CD4-positive, CD25-positive, alpha-beta regulatory T cell (primary cell): ENCODE data around the gene ELOVL7. TPM values are rescaled to one million over a fixed set of nuclear protein-coding genes. Genes with fewer than 3 reads are reported as not detected.
"Not testable (repeated sequence)": the region's sequence is repeated elsewhere in the genome, so short reads cannot be mapped to it uniquely, and the experiment has no call there.

Source experiments
- ATAC-seq, 2 donors: fragments of 150-1000 bp; cut with Tn5 transposase; one replicate each; pipeline ENCODE4 v1.10.0; 2021; ENCODE audit warnings: low read depth in 2 of 2, moderate number of reproducible peaks in 2 of 2, moderate library complexity in 1 of 2
- DNase-seq, 3 donors: peaks; one replicate each; pipeline versions ENCODE4 v3.0.0 to v3.0.0-alpha.2; 2012 to 2022; ENCODE audit warnings: mixed read lengths in 1 of 3
- H3K27ac ChIP-seq: one replicate; pipeline ENCODE4 v1.7.0; 2013; ENCODE audit warnings: mild to moderate bottlenecking, low read length; ENCODE audit not compliant: insufficient read depth, poor library complexity, severe bottlenecking
- H3K27me3 ChIP-seq: one replicate; pipeline ENCODE4 v1.7.0; 2013; ENCODE audit warnings: low read length; ENCODE audit not compliant: control insufficient read depth, insufficient read depth
- H3K36me3 ChIP-seq: one replicate; pipeline ENCODE4 v1.7.0; 2013; ENCODE audit warnings: mild to moderate bottlenecking, low read length, moderate library complexity; ENCODE audit not compliant: control insufficient read depth, insufficient read depth
- H3K4me1 ChIP-seq: 2 replicates; pipeline ENCODE4 v1.7.0; 2013; ENCODE audit warnings: mild to moderate bottlenecking, low read length; ENCODE audit not compliant: insufficient read depth, control insufficient read depth, poor library complexity, severe bottlenecking
- H3K4me3 ChIP-seq: one replicate; pipeline ENCODE4 v1.7.0; 2013; ENCODE audit warnings: low read depth, mild to moderate bottlenecking, low read length, moderate library complexity
- H3K9me3 ChIP-seq, 2 experiments: 1 replicate in 1 of 2; 2 replicates in 1 of 2; pipeline ENCODE4 v1.7.0; 2013; ENCODE audit warnings: low read length in 2 of 2, mild to moderate bottlenecking in 1 of 2, moderate library complexity in 1 of 2; ENCODE audit not compliant: control insufficient read depth in 2 of 2
- H3K27ac Mint-ChIP-seq, 3 donors: one replicate each; pipeline ENCODE4 v1.8.0; 2020 to 2022; ENCODE audit warnings: mild to moderate bottlenecking in 3 of 3, mixed read lengths in 3 of 3, moderate library complexity in 2 of 3
- H3K27me3 Mint-ChIP-seq: one replicate; pipeline ENCODE4 v1.8.0; 2022; ENCODE audit warnings: mild to moderate bottlenecking, mixed read lengths
- H3K36me3 Mint-ChIP-seq: one replicate; pipeline ENCODE4 v1.8.0; 2020; ENCODE audit warnings: mixed read lengths
- H3K4me1 Mint-ChIP-seq, 4 donors: one replicate each; pipeline ENCODE4 v1.8.0; 2020 to 2022; ENCODE audit warnings: mixed read lengths in 4 of 4, mild to moderate bottlenecking in 1 of 4
- H3K4me3 Mint-ChIP-seq, 4 donors: one replicate each; pipeline ENCODE4 v1.8.0; 2020 to 2022; ENCODE audit warnings: mild to moderate bottlenecking in 4 of 4, mixed read lengths in 4 of 4, moderate library complexity in 3 of 4
- H3K9me3 Mint-ChIP-seq, 7 donors: one replicate each; pipeline ENCODE4 v1.8.0; 2020 to 2022; ENCODE audit warnings: mixed read lengths in 7 of 7, mild to moderate bottlenecking in 3 of 7, moderate library complexity in 2 of 7
- polyA plus RNA-seq, 4 donors: library from polyadenylated mRNA; unstranded; fragments of 300-500 nt; fragmentation: Illumina TruSeq; gene quantifications; one replicate each; pipeline ENCODE4 v1.2.3, GENCODE V29; 2021
- total RNA-seq: library from RNA; stranded (reverse); gene quantifications from one replicate; pipeline ENCODE4 v1.2.3, GENCODE V29; 2022

The ELOVL7 gene
- total and polyA plus RNA-seq, 5 donors from 2014 or later, result 2.8 TPM; not detected in 4

GRCh38 chr5:60743511-60744314 is 100.4 kb downstream of the ELOVL7 start:
- no peaks in the 10 kb centered on the region for H3K4me1 Mint-ChIP-seq
- Histone ChIP-seq H3K27ac (no peak overlapping the region), H3K4me3 (no peak overlapping the region), H3K27me3 (no peaks in the 10 kb centered on the region), H3K36me3 (no peaks in the 10 kb centered on the region), H3K4me1 (no peaks in the 10 kb centered on the region), H3K9me3 (peaks cover 0 to 8% of the 10 kb centered on the region in 2 experiments)
- peaks cover 0 to 19% (median 2%) of the 10 kb centered on the region in 7 donors for H3K9me3 Mint-ChIP-seq
- H3K4me3 Mint-ChIP-seq, result no peak overlapping the region
- no peak overlapping the region for H3K27ac Mint-ChIP-seq
- no peak for DNase-seq
- no peaks in the 10 kb centered on the region for H3K36me3 Mint-ChIP-seq
- H3K27me3 Mint-ChIP-seq, result no peaks in the 10 kb centered on the region
- no peak for ATAC-seq

- no peaks in the 10 kb centered on the region for H3K27me3 Mint-ChIP-seq
- no peaks in the 10 kb centered on the region for H3K4me1 Mint-ChIP-seq
- Histone ChIP-seq H3K4me3 (no peak overlapping the region), H3K4me1 (no peaks in the 10 kb centered on the region), H3K9me3 (peaks cover 0 to 8% of the 10 kb centered on the region in 2 experiments), H3K27ac (no peak overlapping the region), H3K36me3 (no peaks in the 10 kb centered on the region), H3K27me3 (peaks cover 2% of the 10 kb centered on the region)
- H3K4me3 Mint-ChIP-seq, result no peak overlapping the region
- H3K36me3 Mint-ChIP-seq, result no peaks in the 10 kb centered on the region
- no peak overlapping the region for H3K27ac Mint-ChIP-seq
- ATAC-seq (no peak), DNase-seq (no peak)
- H3K9me3 Mint-ChIP-seq, result peaks cover 0 to 19% (median 2%) of the 10 kb centered on the region in 7 donors
Observed at GRCh38 chr5:60740322-60740721, 103.7 kb downstream of the ELOVL7 start.

- H3K9me3 Mint-ChIP-seq, result peaks cover 0 to 16% (median 2%) of the 10 kb centered on the region in 7 donors
- DNase-seq (no peak), ATAC-seq (no peak)
- H3K4me1 ChIP-seq, result no peaks in the 10 kb centered on the region
- no peak overlapping the region for H3K4me3 ChIP-seq
- peaks cover 2% of the 10 kb centered on the region for H3K27me3 ChIP-seq
- no peak overlapping the region for H3K27ac ChIP-seq
- H3K27me3 Mint-ChIP-seq, result no peaks in the 10 kb centered on the region
- H3K27ac Mint-ChIP-seq, result no peak overlapping the region
- no peak overlapping the region for H3K4me3 Mint-ChIP-seq
- H3K36me3 ChIP-seq, result no peaks in the 10 kb centered on the region
- no peaks in the 10 kb centered on the region for H3K4me1 Mint-ChIP-seq
- peaks cover 0 to 8% of the 10 kb centered on the region in 2 experiments for H3K9me3 ChIP-seq
- no peaks in the 10 kb centered on the region for H3K36me3 Mint-ChIP-seq
Observed at GRCh38 chr5:60738933-60739332, 105.1 kb downstream of the ELOVL7 start.

- ATAC-seq (no peak), DNase-seq (no peak)
- Mint-ChIP-seq H3K9me3 (peaks cover 0 to 16% (median 2%) of the 10 kb centered on the region in 7 donors), H3K4me3 (no peak overlapping the region), H3K27me3 (no peaks in the 10 kb centered on the region), H3K4me1 (no peaks in the 10 kb centered on the region), H3K27ac (no peak overlapping the region), H3K36me3 (no peaks in the 10 kb centered on the region)
- Histone ChIP-seq H3K27me3 (peaks cover 2% of the 10 kb centered on the region), H3K36me3 (no peaks in the 10 kb centered on the region), H3K27ac (no peak overlapping the region), H3K4me3 (no peak overlapping the region), H3K4me1 (no peaks in the 10 kb centered on the region), H3K9me3 (peaks cover 0 to 8% of the 10 kb centered on the region in 2 experiments)
Observed at GRCh38 chr5:60738461-60738860, 105.6 kb downstream of the ELOVL7 start.

GRCh38 chr5:60730858-60731257 is 113.2 kb downstream of the ELOVL7 start:
- not testable (repeated sequence) for H3K4me1 ChIP-seq, H3K4me3 Mint-ChIP-seq, DNase-seq, H3K27me3 Mint-ChIP-seq, H3K9me3 Mint-ChIP-seq, H3K36me3 ChIP-seq, H3K27ac Mint-ChIP-seq, H3K27me3 ChIP-seq, H3K4me1 Mint-ChIP-seq, H3K4me3 ChIP-seq, H3K27ac ChIP-seq, ATAC-seq, H3K36me3 Mint-ChIP-seq, H3K9me3 ChIP-seq

- no peaks in the 10 kb centered on the region for H3K4me1 ChIP-seq
- ATAC-seq (no peak), DNase-seq (no peak)
- no peaks in the 10 kb centered on the region for H3K36me3 ChIP-seq
- H3K4me3 ChIP-seq, result no peak overlapping the region
- peaks cover 15% of the 10 kb centered on the region for H3K27me3 Mint-ChIP-seq
- H3K27me3 ChIP-seq, result no peaks in the 10 kb centered on the region
- peaks cover 0 to 2% (median 0%) of the 10 kb centered on the region in 7 donors for H3K9me3 Mint-ChIP-seq
- H3K27ac Mint-ChIP-seq, result no peak overlapping the region
- H3K9me3 ChIP-seq, result no peaks in the 10 kb centered on the region
- H3K4me3 Mint-ChIP-seq, result no peak overlapping the region
- H3K27ac ChIP-seq, result no peak overlapping the region
- no peaks in the 10 kb centered on the region for H3K36me3 Mint-ChIP-seq
- H3K4me1 Mint-ChIP-seq, result no peaks in the 10 kb centered on the region
Observed at GRCh38 chr5:60727033-60727679, 116.9 kb downstream of the ELOVL7 start.

GRCh38 chr5:60724126-60724525 is 119.9 kb downstream of the ELOVL7 start:
- no peak overlapping the region for H3K4me3 ChIP-seq
- H3K27me3 ChIP-seq, result no peaks in the 10 kb centered on the region

More at GRCh38 chr5:60724126-60724525, 119.9 kb downstream of the ELOVL7 start:
- H3K9me3 Mint-ChIP-seq, result peaks cover 0 to 2% (median 0%) of the 10 kb centered on the region in 7 donors
- no peak overlapping the region for H3K27ac Mint-ChIP-seq
- Histone ChIP-seq H3K36me3 (no peaks in the 10 kb centered on the region), H3K27ac (no peak overlapping the region), H3K4me1 (no peaks in the 10 kb centered on the region), H3K9me3 (no peaks in the 10 kb centered on the region)
- ATAC-seq (no peak), DNase-seq (no peak)
- no peaks in the 10 kb centered on the region for H3K4me1 Mint-ChIP-seq
- H3K27me3 Mint-ChIP-seq, result peaks cover 26% of the 10 kb centered on the region
- H3K4me3 Mint-ChIP-seq, result no peak overlapping the region
- H3K36me3 Mint-ChIP-seq, result no peaks in the 10 kb centered on the region
